H1 (cell line): ENCODE data around the gene IVL. TPM values are rescaled to one million over a fixed set of nuclear protein-coding genes. Genes with fewer than 3 reads are reported as not detected.

Source experiments
- CTCF ChIA-PET: fragments of 300-600 bp; sonication (Branson Sonifier 250); formaldehyde crosslinking; loops from one replicate; lab custom pipeline; 2021; ENCODE audit not compliant: partially characterized antibody; lab: Charles Lee
- POLR2A ChIA-PET: fragments of 300-600 bp; sonication (Branson Sonifier 250); formaldehyde crosslinking; loops from one replicate; lab custom pipeline; 2021; ENCODE audit warnings: inconsistent platforms; ENCODE audit not compliant: partially characterized antibody; lab: Charles Lee
- DNase-seq, 2 experiments: peaks; one replicate each; pipeline versions ENCODE4 v3.0.0 to v3.0.0-alpha.2; 2010 to 2022; ENCODE audit warnings: low spot score in 2 of 2, low read depth in 1 of 2, mixed read lengths in 1 of 2
- FAIRE-seq: peaks from 2 replicates; lab custom pipeline; 2011; peaks lifted over from hg19 to GRCh38; lab: Jason Lieb, UNC
- H2AFZ ChIP-seq: 2 replicates; pipeline ENCODE4 v1.8.1; 2012; ENCODE audit warnings: low read length, inconsistent platforms
- H2AK5ac ChIP-seq: 2 replicates; pipeline ENCODE4 v1.6.1; 2013; ENCODE audit warnings: low read depth, low read length
- H2BK120ac ChIP-seq: replicated peaks from 2 replicates; pipeline ENCODE3; 2013; ENCODE audit warnings: low read depth, low read length, inconsistent platforms
- H2BK12ac ChIP-seq: 2 replicates; pipeline ENCODE4 v1.6.1; 2013; ENCODE audit warnings: low read depth, low read length
- H2BK15ac ChIP-seq: 2 replicates; pipeline ENCODE4 v1.6.1; 2013; ENCODE audit warnings: low read length
- H2BK20ac ChIP-seq: 2 replicates; pipeline ENCODE4 v1.6.1; 2013; ENCODE audit warnings: low read length
- H2BK5ac ChIP-seq: 2 replicates; pipeline ENCODE4 v1.6.1; 2013; ENCODE audit warnings: low read depth, low read length
- H3K14ac ChIP-seq: 2 replicates; pipeline ENCODE4 v1.6.1; 2013; ENCODE audit warnings: inconsistent platforms; ENCODE audit not compliant: insufficient read length
- H3K18ac ChIP-seq: 2 replicates; pipeline ENCODE4 v1.6.1; 2013; ENCODE audit warnings: low read length; ENCODE audit errors: extremely low read depth
- H3K23ac ChIP-seq: 2 replicates; pipeline ENCODE4 v1.6.1; 2013; ENCODE audit warnings: inconsistent platforms; ENCODE audit not compliant: insufficient read length
- H3K23me2 ChIP-seq: 2 replicates; pipeline ENCODE4 v1.6.1; 2013; ENCODE audit warnings: low read depth, low read length
- H3K27ac ChIP-seq: 2 replicates; pipeline ENCODE4 v1.6.1; 2011; ENCODE audit warnings: low read depth, low read length, inconsistent platforms
- H3K27me3 ChIP-seq, 4 experiments: replicated peaks in 1 of 4; 1 replicate in 1 of 4; 2 replicates in 3 of 4; pipeline versions ENCODE4 v1.6.1 to v1.8.1; 2011 to 2013; ENCODE audit warnings: low read length in 3 of 4, mild to moderate bottlenecking in 3 of 4, inconsistent platforms in 2 of 4, mixed read lengths in 2 of 4, moderate library complexity in 1 of 4; ENCODE audit not compliant: control insufficient read depth in 3 of 4, insufficient read depth in 3 of 4; ENCODE audit errors: extremely low read depth in 1 of 4
- H3K36me3 ChIP-seq, 4 experiments: 2 replicates each; pipeline versions ENCODE4 v1.6.1 to v1.8.1; 2011 to 2013; ENCODE audit warnings: mild to moderate bottlenecking in 4 of 4, low read length in 3 of 4, moderate library complexity in 2 of 4, control low read depth in 1 of 4, inconsistent platforms in 1 of 4; ENCODE audit not compliant: insufficient read depth in 4 of 4, control insufficient read depth in 2 of 4
- H3K4ac ChIP-seq: replicated peaks from 2 replicates; pipeline ENCODE3; 2013; ENCODE audit warnings: low read length, low read depth, mixed read lengths, inconsistent platforms; ENCODE audit not compliant: insufficient read length
- H3K4me1 ChIP-seq, 4 experiments: replicated peaks in 1 of 4; 1 replicate in 1 of 4; 2 replicates in 3 of 4; pipeline versions ENCODE4 v1.6.1 to v1.8.1; 2011 to 2013; ENCODE audit warnings: low read length in 3 of 4, inconsistent platforms in 2 of 4, mixed read lengths in 1 of 4; ENCODE audit not compliant: insufficient read depth in 4 of 4, control insufficient read depth in 3 of 4
- H3K4me2 ChIP-seq, 2 experiments: 2 replicates each; pipeline versions ENCODE4 v1.6.1 to v1.8.1; 2011 to 2013; ENCODE audit warnings: low read depth in 2 of 2, low read length in 2 of 2, control low read depth in 1 of 2, inconsistent platforms in 1 of 2, mild to moderate bottlenecking in 1 of 2; ENCODE audit not compliant: insufficient read depth in 1 of 2
- H3K4me3 ChIP-seq, 4 experiments: fragments of 200-600, 300-600 bp in 1 of 4; sonication (generic), shearing (Covaris generic), sonication (Bioruptor Twin) in 1 of 4; 2 replicates each; pipeline versions ENCODE4 v1.5.1 to v1.8.1; 2011 to 2016; ENCODE audit warnings: low read length in 4 of 4, low read depth in 3 of 4, control low read depth in 2 of 4, inconsistent platforms in 2 of 4, mild to moderate bottlenecking in 2 of 4, mixed read lengths in 1 of 4, moderate library complexity in 1 of 4; ENCODE audit not compliant: insufficient read depth in 2 of 4; ENCODE audit errors: extremely low read depth in 1 of 4
- H3K56ac ChIP-seq: replicated peaks from 2 replicates; pipeline ENCODE3; 2013; ENCODE audit warnings: low read depth, mild to moderate bottlenecking, mixed read lengths, low read length, inconsistent platforms; ENCODE audit not compliant: insufficient read length
- H3K79me1 ChIP-seq: 2 replicates; pipeline ENCODE4 v1.6.1; 2013; ENCODE audit warnings: low read depth, low read length, control low read depth
- H3K79me2 ChIP-seq, 2 experiments: 2 replicates each; pipeline versions ENCODE4 v1.6.1 to v1.8.1; 2012 to 2013; ENCODE audit warnings: low read length in 2 of 2, mild to moderate bottlenecking in 2 of 2, inconsistent platforms in 1 of 2; ENCODE audit not compliant: insufficient read depth in 2 of 2, control insufficient read depth in 1 of 2
- H3K9ac ChIP-seq, 4 experiments: replicated peaks in 1 of 4; 1 replicate in 1 of 4; 2 replicates in 3 of 4; pipeline versions ENCODE4 v1.6.1 to v1.8.1; 2011 to 2013; ENCODE audit warnings: low read depth in 3 of 4, low read length in 3 of 4, control low read depth in 2 of 4, mild to moderate bottlenecking in 2 of 4, moderate library complexity in 2 of 4, inconsistent platforms in 1 of 4; ENCODE audit errors: extremely low read depth in 1 of 4
- H3K9me3 ChIP-seq, 2 experiments: 2 replicates each; pipeline versions ENCODE4 v1.6.1 to v1.8.1; 2012 to 2013; ENCODE audit warnings: mild to moderate bottlenecking in 2 of 2, moderate library complexity in 2 of 2, control low read depth in 1 of 2, inconsistent platforms in 1 of 2, low read depth in 1 of 2, low read length in 1 of 2, mixed read lengths in 1 of 2; ENCODE audit not compliant: insufficient read depth in 2 of 2
- H4K20me1 ChIP-seq, 2 experiments: replicated peaks in 1 of 2; 2 replicates each; pipeline versions ENCODE3 to v1.8.1; 2011 to 2013; ENCODE audit warnings: inconsistent platforms in 2 of 2, low read length in 2 of 2, mild to moderate bottlenecking in 1 of 2; ENCODE audit not compliant: insufficient read depth in 2 of 2, control insufficient read depth in 1 of 2
- H4K5ac ChIP-seq: 2 replicates; pipeline ENCODE4 v1.6.1; 2013; ENCODE audit warnings: low read length, low read depth, mixed read lengths, inconsistent platforms; ENCODE audit not compliant: insufficient read length
- H4K8ac ChIP-seq: 2 replicates; pipeline ENCODE4 v1.8.0; 2013; ENCODE audit warnings: mild to moderate bottlenecking, moderate library complexity, low read length, inconsistent platforms; ENCODE audit not compliant: insufficient read depth; ENCODE audit errors: extremely low read depth
- H4K91ac ChIP-seq: replicated peaks from 2 replicates; pipeline ENCODE3; 2013; ENCODE audit warnings: low read length, mixed read lengths, inconsistent platforms; ENCODE audit not compliant: insufficient read length
- CBX5 ChIP-seq: fragments of 300-800, 300-1000 bp; sonication (generic); IDR thresholded peaks from 2 replicates; pipeline ENCODE4 v1.7.1; 2016; ENCODE audit warnings: antibody characterized with exemption, low read length, low read depth
- CEBPB ChIP-seq: IDR thresholded peaks from 2 replicates; pipeline ENCODE4 v1.6.1; 2012; ENCODE audit warnings: low read depth, low read length
- CHD2 ChIP-seq: IDR thresholded peaks from 2 replicates; pipeline ENCODE4 v1.6.1; 2012; ENCODE audit warnings: low read length, improper control_type of control experiment
- FOSL1 ChIP-seq: IDR thresholded peaks from 2 replicates; pipeline ENCODE4 v1.6.1; 2011; ENCODE audit warnings: mild to moderate bottlenecking, low read depth, low read length, moderate library complexity; ENCODE audit not compliant: insufficient read depth
- JUN ChIP-seq: IDR thresholded peaks from 2 replicates; pipeline ENCODE4 v1.6.1; 2011; ENCODE audit warnings: low read depth, mild to moderate bottlenecking, improper control_type of control experiment, low read length
- NRF1 ChIP-seq: IDR thresholded peaks from 2 replicates; pipeline ENCODE4 v1.6.1; 2011; ENCODE audit warnings: mild to moderate bottlenecking, low read depth, low read length, improper control_type of control experiment
- RNF2 ChIP-seq: fragments of 200-900, 300-1000 bp; sonication (generic); IDR thresholded peaks from 2 replicates; pipeline ENCODE4 v1.7.1; 2016; ENCODE audit warnings: borderline replicate concordance, low read depth, mild to moderate bottlenecking, antibody characterized with exemption, low read length; ENCODE audit not compliant: poor library complexity, severe bottlenecking; ENCODE audit errors: missing control alignments
- SIN3A ChIP-seq, 2 experiments: IDR thresholded peaks in 1 of 2; conservative IDR thresholded peaks in 1 of 2; 2 replicates each; pipeline ENCODE4 v1.6.1; 2011 to 2012; ENCODE audit warnings: low read length in 2 of 2, improper control_type of control experiment in 1 of 2, low read depth in 1 of 2, mild to moderate bottlenecking in 1 of 2
- TBP ChIP-seq: IDR thresholded peaks from 2 replicates; pipeline ENCODE4 v1.6.1; 2011; ENCODE audit warnings: low read depth, low read length, improper control_type of control experiment
- TCF12 ChIP-seq: IDR thresholded peaks from 2 replicates; pipeline ENCODE4 v1.6.1; 2011; ENCODE audit warnings: low read depth, mild to moderate bottlenecking, low read length
- TEAD4 ChIP-seq: IDR thresholded peaks from 2 replicates; pipeline ENCODE4 v1.6.1; 2012; ENCODE audit warnings: low read depth, low read length, inconsistent platforms, mixed read lengths
- WGBS, 2 experiments: shearing (Covaris generic) in 1 of 2; methylation state at CpG; one replicate each; pipeline versions ENCODE4 v1.1.6 to v1.1.7; 2013 to 2015; ENCODE audit warnings: low lambda C conversion rate in 2 of 2, mixed read lengths in 2 of 2, inconsistent platforms in 1 of 2, low coverage in 1 of 2, missing lambda C conversion rate in 1 of 2; ENCODE audit not compliant: insufficient replicate concordance in 2 of 2, insufficient coverage in 1 of 2, insufficient read length in 1 of 2; ENCODE audit errors: extremely low coverage in 1 of 2, missing lambda C conversion rate in 1 of 2; 5-methylcytosine and 5-hydroxymethylcytosine counted together
- polyA plus RNA-seq, 7 experiments: library from polyadenylated mRNA; depleted of rRNA in 3 of 7; stranded (reverse) in 5 of 7; unstranded in 2 of 7; fragments of >200 nt in 5 of 7; fragments of 200-250 nt in 2 of 7; gene quantifications; 1 replicate in 5 of 7; 2 replicates in 1 of 7; 4 replicates in 1 of 7; pipeline versions ENCODE4 v1.2.1 to v1.2.3, GENCODE V29; 2011 to 2013; ENCODE audit warnings: missing spikeins in 2 of 7, mixed read lengths in 2 of 7
- total RNA-seq: library from RNA; stranded (reverse); fragmentation: NEBNext Ultra II Directional; extraction: Animal tissue kit (Norgen Biotek cat#: 25700); gene quantifications from 2 replicates; pipeline ENCODE4 v1.2.1, GENCODE V29; 2021

IVL gene
- total and polyA plus RNA-seq, 2 of the 8 experiments (the other 6 are each of a cell fraction or from before 2014, with no cell fraction given) = not detected

- Histone ChIP-seq H2BK12ac (no peak overlapping the region), H4K20me1 (no peaks in the 10 kb centered on the region), H2BK5ac (no peak overlapping the region), H2BK15ac (no peak overlapping the region), H3K23ac (no peak overlapping the region), H4K8ac (no peak overlapping the region), H4K5ac (no peak overlapping the region), H3K4ac (no peak overlapping the region), H3K23me2 (no peaks in the 10 kb centered on the region), H3K27me3 (no peaks in the 10 kb centered on the region), H2BK120ac (no peak overlapping the region), H3K4me3 (no peak overlapping the region), H2AFZ (no peak overlapping the region), H3K9me3 (peaks cover 0 to 7% of the 10 kb centered on the region in 2 experiments; a peak in 2 of 4 replicates), H3K4me1 (no peaks in the 10 kb centered on the region), H2BK20ac (no peak overlapping the region), H4K91ac (no peak overlapping the region), H3K14ac (no peak overlapping the region), H3K79me2 (no peaks in the 10 kb centered on the region), H3K27ac (no peak overlapping the region), H3K4me2 (no peak overlapping the region), H2AK5ac (no peak overlapping the region), H3K9ac (no peak overlapping the region), H3K18ac (no peak overlapping the region), H3K79me1 (no peaks in the 10 kb centered on the region), H3K56ac (no peak overlapping the region), H3K36me3 (no peaks in the 10 kb centered on the region)
- no peak for DNase-seq
- ChIA-PET CTCF (no interaction called here), POLR2A (no interaction called here)
- 85% methylated on average over 4 of the region's 4 CpGs; no CpG with 5 or more reads in 1 of the 2 experiments for WGBS, 2 experiments
- TF ChIP-seq RNF2 (no peak), SIN3A (conservative IDR thresholded peaks at IDR 0.05 in 1 of 2, IDR thresholded peaks at IDR 0.05 in 1 of 2; ENCODE audit: low read depth in 1 of 2, low read length in 2 of 2) (no peak), CHD2 (no peak), JUN (no peak), TCF12 (no peak), NRF1 (no peak), CBX5 (no peak), CEBPB (no peak), FOSL1 (no peak), TEAD4 (no peak), TBP (no peak)
- no peak for FAIRE-seq
Observed at GRCh38 chr1:152902636-152903035, 5.7 kb upstream of the IVL start.
